HS-5 (cell line): ENCODE data around the gene PCLO.
A peak's percentile ranks its signal among the peaks of the same experiment; 100 is the strongest.
"Not testable (repeated sequence)": the region's sequence is repeated elsewhere in the genome, so short reads cannot be mapped to it uniquely, and the experiment has no call there.

ENCODE experiments used
- DNase-seq: peaks from one replicate; pipeline ENCODE4 v3.0.0-alpha.2; 2012; ENCODE audit warnings: low read depth

Gene PCLO

DNA sequence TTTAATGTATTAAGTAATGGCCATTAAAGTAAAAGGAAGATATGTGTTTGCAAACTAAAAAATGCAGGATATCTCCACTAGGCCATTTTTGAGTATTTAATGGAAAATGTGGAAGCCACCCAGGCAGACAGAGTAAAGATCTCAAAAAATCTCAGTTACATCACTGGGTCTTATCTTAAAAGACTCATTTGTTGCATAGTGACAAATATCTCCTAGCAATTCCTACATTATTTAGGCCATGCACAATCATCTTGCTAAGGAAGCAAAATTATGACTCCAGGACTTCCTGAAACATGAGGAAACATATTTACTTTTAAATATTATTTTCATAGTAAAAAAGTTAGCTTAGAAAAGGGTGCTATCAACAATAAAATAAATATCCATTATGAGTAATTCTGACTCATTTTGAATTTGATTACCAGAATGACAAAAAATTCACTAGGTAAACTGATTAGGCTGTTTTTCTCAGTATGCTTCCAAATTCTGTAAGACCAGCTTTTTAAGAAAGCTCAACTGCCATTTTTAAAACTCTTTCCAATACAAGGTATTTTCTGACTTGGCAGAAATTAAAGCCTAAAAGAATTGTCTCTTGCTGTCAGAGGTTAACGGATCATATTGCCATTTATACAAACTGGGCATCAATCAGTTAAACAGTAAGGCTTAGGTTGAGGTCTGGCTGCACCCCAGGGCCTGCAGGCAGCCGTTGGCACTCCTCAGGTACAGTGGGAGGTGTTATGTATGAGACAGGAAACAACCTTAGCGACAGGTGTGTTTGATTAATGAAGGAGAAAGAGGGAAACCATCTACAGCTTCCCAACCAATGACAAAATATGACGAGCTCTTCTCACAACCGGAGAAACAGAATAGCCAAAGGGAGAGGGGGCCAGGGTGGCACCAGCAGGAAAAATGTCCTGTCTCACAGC is 31.8 kb downstream of the PCLO start:
- no peak for DNase-seq

DNA sequence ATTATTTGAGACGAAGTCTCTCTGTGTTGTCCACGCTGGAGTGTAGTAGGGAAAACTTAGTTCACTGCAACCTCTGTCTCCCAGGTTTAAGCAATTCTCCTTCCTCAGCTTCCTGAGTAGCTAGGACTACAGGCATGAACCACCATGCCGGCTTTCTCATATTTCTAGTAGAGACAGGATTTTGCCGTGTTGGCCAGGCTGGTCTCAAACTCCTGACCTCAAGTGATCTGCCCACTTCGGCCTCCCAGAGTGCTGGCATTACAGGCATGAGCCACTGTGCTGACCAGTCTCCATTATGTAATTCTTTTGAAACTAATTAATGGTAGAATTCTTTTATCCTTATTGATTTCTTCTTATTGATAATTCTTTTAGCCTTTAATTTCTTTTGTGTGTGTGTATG is 32.5 kb downstream of the PCLO start:
- DNase-seq, result no peak

DNA sequence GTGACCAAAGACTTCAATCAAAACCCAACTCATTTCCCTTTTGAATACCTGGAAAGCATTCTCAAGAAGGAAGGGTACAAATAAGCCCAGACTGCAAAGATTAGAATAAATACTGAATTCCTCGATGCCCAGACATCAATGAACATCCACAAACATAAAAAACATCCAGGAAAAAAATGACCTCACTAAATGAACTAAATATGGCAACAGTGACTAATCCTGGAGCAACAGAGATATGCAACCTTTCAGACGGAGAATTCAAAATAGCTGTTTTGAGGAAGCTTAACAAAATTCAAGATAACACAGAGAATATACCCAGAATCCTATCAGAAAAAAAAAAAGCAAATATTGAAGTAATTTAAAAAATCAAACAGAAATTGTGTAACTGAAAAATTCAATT is 43.2 kb downstream of the PCLO start:
- no peak for DNase-seq

DNA sequence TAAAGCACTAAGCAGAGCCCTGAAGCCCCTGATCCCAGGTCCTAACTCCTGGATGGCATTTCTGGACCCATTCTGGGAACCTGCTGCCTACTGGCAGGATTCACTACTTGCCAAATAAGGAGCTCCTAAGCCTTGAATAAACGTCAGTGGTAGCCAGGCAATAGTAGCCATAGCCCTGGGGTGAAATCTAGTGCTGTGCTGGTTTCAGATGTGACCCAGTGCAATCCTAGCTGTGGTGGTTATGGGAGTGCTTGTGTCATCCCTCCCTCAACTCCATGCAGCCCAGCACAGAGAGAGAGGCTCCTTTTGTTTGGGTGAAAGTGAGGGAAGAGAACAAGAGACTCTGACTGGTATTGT is 43.7 kb downstream of the PCLO start:
- no peak for DNase-seq

DNA sequence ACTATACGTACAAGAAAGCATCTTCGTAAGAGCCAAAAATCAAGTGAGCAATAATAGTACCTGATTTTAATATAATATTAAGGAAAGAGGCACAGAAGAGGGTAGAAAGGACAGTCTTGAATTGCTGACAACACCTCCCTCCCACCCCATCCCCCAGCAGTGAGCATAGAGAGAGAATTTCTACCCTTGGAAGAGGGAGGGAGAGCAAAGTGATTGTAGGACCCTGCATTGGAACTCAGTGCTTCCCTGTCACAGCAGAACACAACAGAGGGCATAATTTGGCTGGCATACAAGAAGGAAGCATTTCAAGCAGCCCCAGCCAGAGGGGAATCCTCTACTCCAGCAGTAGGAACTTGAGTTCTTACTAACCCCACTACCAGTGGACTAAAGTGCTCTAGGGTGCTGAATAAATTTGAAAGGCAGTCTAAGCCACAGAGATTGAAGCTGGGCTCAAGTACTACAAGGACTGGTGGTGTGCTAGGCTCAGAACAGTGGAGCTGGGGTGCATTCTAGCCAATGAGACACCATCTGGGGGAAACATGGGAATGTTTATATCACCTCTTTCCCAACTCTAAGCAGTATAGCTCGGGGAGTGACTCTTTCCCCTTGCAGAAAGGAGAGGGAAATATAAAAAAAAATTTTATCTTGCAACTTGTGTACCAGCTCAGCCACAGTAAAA is 44.2 kb downstream of the PCLO start:
- no peak for DNase-seq

DNA sequence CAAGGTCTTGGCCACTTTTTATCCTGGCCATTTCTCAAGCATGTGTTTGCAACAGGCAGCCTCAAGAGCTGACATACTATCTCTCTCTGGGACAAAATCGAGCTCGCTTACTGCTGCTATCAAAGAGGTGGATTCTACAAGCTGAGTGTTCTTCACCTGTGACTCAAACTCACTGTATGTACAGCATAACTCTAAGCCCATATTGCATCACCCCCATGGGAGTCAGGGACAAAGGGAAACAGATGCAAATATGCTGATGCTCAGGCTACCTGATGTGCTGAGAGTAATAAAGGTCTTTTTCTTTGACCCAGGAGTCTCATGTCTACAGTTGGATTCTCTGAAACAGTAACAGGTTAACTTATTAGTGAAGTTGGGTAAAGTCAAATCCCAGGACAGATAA is 45.2 kb downstream of the PCLO start:
- no peak for DNase-seq

DNA sequence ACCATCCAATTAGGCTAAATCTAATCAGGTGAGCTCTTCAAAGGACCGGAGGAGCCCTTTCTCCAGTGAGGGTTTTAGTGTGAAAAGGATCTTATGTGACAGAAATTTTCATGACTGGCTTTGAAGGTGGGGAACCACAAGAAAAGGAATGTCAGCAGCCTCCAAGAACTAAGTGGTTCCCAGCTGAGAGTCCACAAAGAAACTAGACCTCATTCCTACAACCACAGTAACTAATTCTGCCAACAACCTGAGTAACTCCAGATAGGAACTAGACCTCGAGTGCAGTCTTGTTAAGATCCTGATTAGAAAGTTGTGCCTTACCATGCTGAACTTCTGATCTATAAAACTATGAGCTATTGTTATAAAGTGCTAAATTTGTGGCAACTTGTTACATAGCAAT is 51.3 kb downstream of the PCLO start:
- no peak for DNase-seq

DNA sequence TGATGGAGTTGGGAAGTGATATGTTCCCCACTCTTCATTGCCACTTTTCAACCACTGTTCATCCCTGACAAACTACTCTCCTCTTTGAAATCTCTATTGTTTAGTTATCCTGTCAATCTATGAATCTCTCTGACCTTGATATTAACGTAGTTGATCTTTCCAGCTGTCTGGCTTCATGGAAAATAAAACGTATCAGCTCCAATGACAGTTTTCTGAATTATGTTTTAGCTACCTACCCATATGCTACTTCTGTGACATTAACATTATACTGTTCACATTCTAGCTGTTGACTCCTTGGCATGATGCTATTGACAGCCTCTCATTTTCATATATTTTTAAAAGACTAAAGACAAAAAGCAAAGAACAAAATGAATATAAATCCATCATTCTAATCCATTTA is 53.3 kb downstream of the PCLO start:
- no peak for DNase-seq

DNA sequence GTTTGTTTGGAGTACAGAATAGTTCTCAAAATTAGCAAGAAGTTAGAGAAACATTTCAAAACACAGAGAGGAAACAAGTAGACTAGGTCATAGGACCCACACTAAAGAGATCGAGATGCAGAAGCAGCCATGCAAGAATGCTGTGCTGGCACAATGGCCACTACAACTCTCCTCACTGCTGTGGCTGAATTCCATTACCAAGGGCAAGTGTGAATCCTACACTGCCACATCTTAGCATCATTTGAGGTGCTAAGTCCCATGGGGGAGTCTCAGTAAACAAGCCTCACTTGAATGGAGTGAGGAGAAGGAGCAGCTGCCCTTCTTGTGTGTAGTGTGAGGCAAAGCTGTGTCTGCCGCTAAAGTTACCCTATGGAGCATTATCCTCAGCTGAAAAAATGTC is 56.7 kb downstream of the PCLO start:
- no peak for DNase-seq

DNA sequence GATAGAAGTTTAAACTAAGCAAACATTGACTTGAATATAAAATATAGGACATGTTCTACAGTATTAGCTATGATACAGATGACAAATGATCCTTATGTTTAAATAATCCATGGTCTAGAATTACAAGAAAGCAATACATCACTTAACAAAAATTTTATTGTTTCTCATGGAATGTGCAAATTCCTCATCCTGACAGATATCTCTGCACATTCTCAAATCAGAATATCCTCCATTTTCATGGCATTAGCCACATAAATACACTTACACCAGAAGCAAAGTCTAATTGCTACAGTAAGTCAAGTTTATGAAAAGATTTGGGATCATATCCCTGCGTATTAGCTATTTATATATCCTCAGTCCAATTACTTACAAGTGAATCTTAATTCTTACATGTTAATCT is 57.6 kb downstream of the PCLO start:
- DNase-seq, result no peak

DNA sequence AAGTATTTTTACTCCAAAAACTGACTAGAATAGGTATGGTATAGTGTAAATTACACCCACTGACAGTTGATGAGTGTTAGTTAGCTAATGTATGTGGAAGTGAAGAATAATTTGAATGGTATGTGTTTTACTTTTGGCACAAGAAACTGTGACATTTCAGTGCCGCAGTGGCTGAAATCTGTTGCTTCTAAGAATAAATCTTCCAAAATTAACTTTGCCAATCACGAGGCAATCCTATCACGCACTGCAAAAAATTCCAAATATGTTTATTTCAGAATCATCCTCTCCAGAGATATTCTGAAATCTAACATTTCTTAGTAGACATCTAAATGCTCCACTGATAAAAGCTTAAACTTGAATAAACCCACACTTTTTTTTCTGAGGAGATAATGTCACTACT is 61.2 kb downstream of the PCLO start:
- no peak for DNase-seq

DNA sequence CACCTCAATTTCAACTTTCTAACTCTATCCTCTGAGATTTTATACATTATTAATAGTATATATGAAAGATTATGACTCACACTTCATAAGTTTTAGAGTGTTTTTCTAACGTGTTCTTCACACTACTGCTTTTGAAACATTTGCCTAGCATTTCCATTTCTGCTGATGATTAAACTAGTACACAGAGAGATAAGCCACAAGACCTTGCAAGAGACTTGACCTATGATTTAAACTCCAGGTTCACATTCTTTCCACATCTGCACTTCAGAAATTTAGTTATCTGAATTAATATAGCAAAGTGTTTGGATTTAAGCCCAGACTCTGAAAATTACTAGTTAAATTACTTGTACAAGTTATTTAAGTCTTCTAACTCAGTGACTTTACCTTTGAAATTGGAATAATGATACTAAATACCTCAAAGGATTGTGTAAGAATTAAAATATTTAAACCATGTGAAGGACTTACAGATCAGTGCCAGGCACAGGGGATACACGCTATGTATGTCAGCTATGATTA is 66.6 kb downstream of the PCLO start:
- DNase-seq, result no peak

DNA sequence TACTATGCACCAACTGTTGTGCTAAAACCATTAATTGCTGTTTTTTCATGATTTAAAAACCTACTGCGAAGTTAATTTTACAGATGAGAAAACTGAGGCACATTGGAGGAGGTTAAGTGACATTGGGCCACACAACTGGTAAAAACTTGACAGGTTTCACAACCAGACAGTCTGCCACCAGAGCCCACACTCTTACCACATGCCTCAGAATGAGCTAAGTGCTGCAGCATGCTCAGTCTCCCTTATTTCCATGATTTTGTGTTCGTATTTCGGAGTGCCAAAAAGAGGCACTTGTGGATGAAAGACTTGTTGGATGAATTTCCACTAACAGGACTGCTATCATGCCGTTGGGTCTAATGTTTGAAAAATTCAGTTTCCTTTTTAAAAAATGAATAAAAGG is 77.4 kb downstream of the PCLO start:
- no peak for DNase-seq

DNA sequence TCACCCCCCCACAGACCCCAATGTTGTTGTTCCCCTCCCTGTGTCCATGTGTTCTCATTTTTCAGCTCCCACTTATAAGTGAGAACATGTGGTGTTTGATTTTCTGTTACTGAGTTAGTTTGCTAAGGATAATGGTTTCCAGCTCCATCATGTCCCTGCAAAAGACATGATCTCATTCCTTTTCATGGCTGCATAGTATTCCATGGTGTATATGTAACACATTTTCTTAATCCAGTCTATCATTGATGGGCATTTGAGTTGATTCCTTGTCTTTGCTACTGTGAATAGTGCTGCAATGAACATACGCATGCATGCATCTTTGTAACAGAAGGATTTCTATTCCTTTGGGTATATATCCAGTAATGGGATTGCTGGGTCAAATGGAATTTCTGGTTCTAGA is 82.8 kb downstream of the PCLO start:
- not testable (repeated sequence) for DNase-seq

DNA sequence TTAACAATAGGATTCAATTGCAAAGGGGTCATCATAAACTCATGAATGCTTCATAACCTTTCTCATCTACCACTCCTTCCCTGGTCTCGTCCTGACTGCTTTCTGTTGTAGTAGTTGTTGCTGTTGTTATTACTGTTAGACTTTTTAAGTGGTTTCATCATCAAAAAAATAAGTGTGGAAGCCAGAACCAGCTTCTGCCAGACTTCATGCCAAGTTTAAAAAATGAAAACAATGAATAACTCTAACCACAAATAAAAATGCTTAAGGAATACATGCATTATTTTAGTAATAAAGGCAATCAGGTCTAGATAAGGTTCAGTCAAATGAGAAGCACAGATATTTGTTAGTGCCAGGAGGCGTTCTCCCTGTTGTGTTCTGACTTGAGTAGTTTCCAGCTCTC is 85.4 kb downstream of the PCLO start:
- no peak for DNase-seq

DNA sequence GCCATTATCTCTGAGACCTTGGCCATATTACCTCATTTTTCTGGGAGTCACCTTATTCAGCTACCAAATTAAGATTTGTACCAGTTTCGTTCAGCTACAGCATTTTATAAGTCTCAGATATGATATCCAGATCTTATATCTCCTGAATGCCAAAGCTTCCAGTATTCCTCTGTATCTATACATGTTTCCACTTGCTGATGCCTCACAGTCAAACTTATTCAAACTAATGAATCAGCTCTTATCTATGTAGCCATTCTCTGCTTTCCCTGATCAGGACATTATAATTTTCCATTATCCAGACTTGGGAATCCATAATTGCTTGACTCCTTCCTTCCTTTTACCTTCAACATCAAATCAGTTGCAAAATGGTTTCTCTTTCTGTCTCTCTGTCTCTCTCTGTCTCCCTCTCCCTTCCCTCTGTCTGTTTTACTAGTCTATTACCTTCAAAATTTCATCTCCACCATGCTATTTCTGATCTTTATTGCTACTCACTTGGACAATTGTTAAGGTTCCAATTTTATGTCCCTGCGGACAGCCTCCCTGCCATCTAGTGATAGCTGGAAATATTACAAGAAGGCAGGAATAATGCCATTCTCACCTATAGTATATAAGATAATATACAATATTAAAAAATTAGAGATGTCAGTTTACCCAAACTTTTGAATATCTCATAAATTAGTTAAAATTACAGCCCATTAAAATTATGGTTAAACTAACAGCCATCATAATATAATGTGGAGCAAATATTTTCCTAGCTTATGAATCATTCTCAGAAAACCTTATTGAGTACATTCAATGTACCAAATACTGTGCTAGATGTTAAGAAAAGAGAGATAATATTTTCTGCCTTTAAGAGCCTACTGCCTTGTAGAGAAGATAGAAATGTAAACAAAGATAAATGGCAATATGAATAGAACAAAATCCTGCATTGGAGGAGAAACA is 89.8 kb downstream of the PCLO start:
- DNase-seq, result no peak

DNA sequence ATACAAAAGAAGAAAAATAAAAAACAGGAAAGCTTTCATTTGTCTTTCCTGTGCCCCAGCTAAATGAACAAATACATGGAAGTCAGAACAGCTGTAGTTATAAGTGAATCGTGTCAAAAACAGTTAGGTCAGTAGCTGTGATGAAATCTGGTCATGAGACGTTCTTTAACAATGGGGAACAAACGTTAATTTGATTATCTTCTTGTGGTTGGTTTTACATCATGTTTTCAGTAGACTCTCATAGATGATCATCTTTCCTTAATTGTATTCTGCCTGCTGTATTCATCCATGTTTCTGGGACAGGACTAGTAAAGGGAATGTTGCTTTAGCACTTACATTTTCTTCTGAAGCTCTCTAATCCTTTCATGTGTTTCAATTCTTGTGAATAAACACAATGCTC is 97.0 kb downstream of the PCLO start:
- peak; percentile 4 for DNase-seq

DNA sequence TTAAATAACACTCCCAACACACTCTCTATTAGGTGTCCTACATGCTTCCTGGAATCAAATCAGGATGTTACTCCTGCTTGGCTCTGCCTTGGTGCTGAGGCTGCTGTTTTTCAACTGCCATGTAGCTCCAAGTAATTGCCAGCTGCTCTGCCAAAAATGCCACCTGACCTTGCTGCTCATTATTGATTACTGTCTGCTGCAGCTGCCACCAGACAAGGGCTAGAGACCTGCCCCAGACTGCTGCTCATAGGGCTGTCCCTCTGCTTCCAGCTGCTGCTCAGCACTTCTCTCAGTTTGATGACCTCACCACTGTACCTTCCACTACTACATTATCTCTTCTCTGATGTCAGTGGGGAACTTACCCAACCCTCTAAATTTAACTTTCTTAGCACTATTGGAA is 102.5 kb downstream of the PCLO start:
- DNase-seq, result no peak

DNA sequence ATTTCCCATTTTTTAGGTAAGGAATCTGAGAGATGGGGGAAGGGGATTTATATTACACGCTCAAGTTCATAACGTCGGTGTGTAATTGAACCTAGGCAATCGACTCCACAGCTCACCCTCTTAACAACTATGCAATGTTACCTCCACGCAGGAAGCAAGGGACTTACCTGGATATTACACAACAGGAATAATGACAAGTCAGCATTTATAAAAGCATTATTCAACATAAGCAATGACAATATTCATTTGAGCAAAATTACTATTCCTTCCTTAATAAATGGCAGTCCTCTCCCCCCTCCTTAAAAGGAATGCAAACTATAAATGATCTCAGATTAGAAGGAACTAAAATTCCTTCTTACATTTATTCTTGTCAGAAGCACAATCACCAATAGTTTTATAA is 104.0 kb downstream of the PCLO start:
- DNase-seq, result no peak

DNA sequence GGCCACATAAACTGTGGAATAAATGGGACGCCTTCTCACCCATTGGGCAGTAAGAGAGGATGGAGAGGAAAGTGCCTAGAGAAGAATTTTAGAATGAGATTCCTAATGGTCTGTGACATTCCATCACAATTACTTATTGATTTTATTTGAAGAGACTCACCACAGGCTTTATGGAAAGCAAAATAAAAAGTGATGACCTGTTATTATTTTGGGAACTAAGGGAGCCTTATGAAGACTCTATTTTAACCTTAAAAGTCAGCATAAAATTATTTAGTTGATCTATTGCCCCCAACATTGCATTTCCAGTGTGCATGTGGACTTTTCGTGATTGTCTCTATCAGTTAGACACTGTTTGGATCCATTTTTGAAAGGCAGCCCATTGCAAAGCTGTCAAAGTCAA is 107.5 kb downstream of the PCLO start:
- no peak for DNase-seq

DNA sequence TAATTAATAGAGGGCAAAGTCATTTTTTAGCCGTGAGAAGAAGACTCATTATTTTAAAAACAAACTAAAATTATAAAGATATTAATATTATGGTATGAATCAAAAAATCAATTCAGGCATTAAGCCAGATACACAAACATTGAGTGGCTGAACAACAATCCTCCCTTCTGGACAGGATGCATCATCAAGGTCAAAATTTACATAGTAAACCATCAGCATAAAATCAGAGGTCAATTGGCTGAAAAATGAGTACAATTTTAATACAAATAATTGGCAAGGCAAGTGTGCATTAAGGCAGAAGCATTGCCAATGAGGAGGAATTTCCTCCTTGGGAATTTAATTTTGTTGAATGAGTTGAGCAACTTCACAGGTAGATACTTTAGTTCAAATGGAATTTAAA is 108.2 kb downstream of the PCLO start:
- no peak for DNase-seq

DNA sequence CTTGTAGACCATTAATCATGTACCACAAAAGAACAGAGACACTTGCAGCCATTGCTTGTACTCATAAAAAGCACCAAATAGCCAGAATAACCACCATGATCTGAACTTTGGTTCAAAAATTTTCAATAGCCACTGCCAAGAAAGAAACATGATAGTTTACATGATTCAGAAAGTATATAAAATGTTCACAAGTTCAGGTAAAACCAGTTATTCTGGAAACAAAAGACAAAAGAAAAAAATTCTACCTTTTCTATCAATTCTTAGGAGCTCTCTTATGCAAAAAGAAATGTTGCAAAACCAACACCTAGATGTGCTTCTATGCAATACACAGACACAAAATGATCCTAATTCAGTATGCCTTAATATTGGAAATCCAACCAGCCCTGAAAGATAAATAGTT is 108.7 kb downstream of the PCLO start:
- no peak for DNase-seq
